Measurements from ENCODE around the gene ACTL7A. TPM values are rescaled to one million over a fixed set of nuclear protein-coding genes. Genes with fewer than 3 reads are reported as not detected.
A peak's percentile ranks its signal among the peaks of the same experiment; 100 is the strongest.

Gene ACTL7A
- total RNA-seq, 2 donors from 2014 or later: not detected

DNA sequence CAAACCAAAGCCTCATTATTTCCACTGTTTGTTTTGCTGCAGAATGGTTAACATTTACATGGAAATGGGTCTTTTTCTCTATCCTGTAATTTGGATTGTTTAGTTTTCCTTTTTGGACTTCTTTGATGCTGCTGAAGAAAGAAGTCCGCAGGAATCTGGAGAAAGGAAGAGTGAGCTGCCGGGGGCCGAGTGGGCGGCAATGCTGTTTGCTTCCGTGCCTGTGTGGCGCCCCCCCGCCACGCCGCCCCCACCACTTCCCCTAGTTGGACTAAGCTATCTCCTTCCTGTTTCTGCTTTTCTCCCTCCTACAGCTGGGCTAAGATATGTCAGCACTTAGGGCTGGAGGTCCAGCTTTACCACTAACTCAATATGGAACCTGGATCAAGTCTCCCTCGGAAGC, 46.0 kb upstream of the ACTL7A start:
- no peaks in the 10 kb centered on the region for H3K4me1 ChIP-seq
- 57 to 70% methylated on average over 9 to 10 of the region's 10 CpGs for WGBS, 2 donors
- intact Hi-C loops (cut with DNase I): no loop called here
- H3K9me3 ChIP-seq: no peaks in the 10 kb centered on the region
- ATAC-seq (no peak), DNase-seq (peak in 1 of 4 donors; percentile 12)
- no peaks in the 10 kb centered on the region for H3K36me3 ChIP-seq (replicated peaks in 1 of 2; ENCODE audit: insufficient read depth in 1 of 2, low read depth in 2 of 2)
- no peaks in the 10 kb centered on the region for H3K27me3 ChIP-seq
- H3K4me3 ChIP-seq: no peak overlapping the region
- TF ChIP-seq POLR2A (IDR thresholded peaks at IDR 0.05): no peak
- TF ChIP-seq, protein P1, sequence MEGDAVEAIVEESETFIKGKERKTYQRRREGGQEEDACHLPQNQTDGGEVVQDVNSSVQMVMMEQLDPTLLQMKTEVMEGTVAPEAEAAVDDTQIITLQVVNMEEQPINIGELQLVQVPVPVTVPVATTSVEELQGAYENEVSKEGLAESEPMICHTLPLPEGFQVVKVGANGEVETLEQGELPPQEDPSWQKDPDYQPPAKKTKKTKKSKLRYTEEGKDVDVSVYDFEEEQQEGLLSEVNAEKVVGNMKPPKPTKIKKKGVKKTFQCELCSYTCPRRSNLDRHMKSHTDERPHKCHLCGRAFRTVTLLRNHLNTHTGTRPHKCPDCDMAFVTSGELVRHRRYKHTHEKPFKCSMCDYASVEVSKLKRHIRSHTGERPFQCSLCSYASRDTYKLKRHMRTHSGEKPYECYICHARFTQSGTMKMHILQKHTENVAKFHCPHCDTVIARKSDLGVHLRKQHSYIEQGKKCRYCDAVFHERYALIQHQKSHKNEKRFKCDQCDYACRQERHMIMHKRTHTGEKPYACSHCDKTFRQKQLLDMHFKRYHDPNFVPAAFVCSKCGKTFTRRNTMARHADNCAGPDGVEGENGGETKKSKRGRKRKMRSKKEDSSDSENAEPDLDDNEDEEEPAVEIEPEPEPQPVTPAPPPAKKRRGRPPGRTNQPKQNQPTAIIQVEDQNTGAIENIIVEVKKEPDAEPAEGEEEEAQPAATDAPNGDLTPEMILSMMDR (IDR thresholded peaks at IDR 0.05): no peak
- H3K27ac ChIP-seq: no peak overlapping the region

GRCh38 chr9:108823829-108824228, 38.2 kb upstream of the ACTL7A start:
- Histone ChIP-seq H3K27ac (no peak overlapping the region), H3K27me3 (no peaks in the 10 kb centered on the region), H3K4me1 (no peaks in the 10 kb centered on the region), H3K9me3 (peaks cover 0 to 5% (median 0%) of the 10 kb centered on the region in 3 donors), H3K4me3 (no peak overlapping the region), H3K36me3 (replicated peaks in 1 of 2; ENCODE audit: insufficient read depth in 1 of 2, low read depth in 2 of 2) (no peaks in the 10 kb centered on the region)
- ATAC-seq (no peak), DNase-seq (no peak)
- TF ChIP-seq POLR2A (IDR thresholded peaks at IDR 0.05): no peak
- TF ChIP-seq, protein P1 (IDR thresholded peaks at IDR 0.05): no peak
- WGBS, 2 donors: 80 to 92% methylated on average over 2 to 3 of the region's 3 CpGs
- intact Hi-C loops (cut with DNase I): no loop called here

GRCh38 chr9:108830272-108830671, 31.8 kb upstream of the ACTL7A start:
- H3K27ac ChIP-seq: no peak overlapping the region
- H3K9me3 ChIP-seq: no peaks in the 10 kb centered on the region
- intact Hi-C loops (cut with DNase I): no loop called here
- DNase-seq (no peak), ATAC-seq (no peak)
- H3K4me1 ChIP-seq: no peaks in the 10 kb centered on the region
- H3K4me3 ChIP-seq: no peak overlapping the region
- WGBS, 2 donors: 57 to 58% methylated on average over 2 of the region's 2 CpGs
- TF ChIP-seq POLR2A (IDR thresholded peaks at IDR 0.05): no peak
- TF ChIP-seq, protein P1 (IDR thresholded peaks at IDR 0.05): no peak
- H3K27me3 ChIP-seq: no peaks in the 10 kb centered on the region
- no peaks in the 10 kb centered on the region for H3K36me3 ChIP-seq (replicated peaks in 1 of 2; ENCODE audit: insufficient read depth in 1 of 2, low read depth in 2 of 2)

GRCh38 chr9:108831496-108832178, 30.4 kb upstream of the ACTL7A start:
- TF ChIP-seq, protein P1 (IDR thresholded peaks at IDR 0.05): no peak
- TF ChIP-seq POLR2A (IDR thresholded peaks at IDR 0.05): no peak
- no peak overlapping the region for H3K4me3 ChIP-seq
- H3K27me3 ChIP-seq: no peaks in the 10 kb centered on the region
- DNase-seq (no peak), ATAC-seq (no peak)
- 100% methylated on average over 1 of the region's 1 CpG for WGBS, 2 donors
- H3K27ac ChIP-seq: no peak overlapping the region
- intact Hi-C loops (cut with DNase I): no loop called here
- H3K9me3 ChIP-seq: no peaks in the 10 kb centered on the region
- no peaks in the 10 kb centered on the region for H3K36me3 ChIP-seq (replicated peaks in 1 of 2; ENCODE audit: insufficient read depth in 1 of 2, low read depth in 2 of 2)
- no peaks in the 10 kb centered on the region for H3K4me1 ChIP-seq

DNA sequence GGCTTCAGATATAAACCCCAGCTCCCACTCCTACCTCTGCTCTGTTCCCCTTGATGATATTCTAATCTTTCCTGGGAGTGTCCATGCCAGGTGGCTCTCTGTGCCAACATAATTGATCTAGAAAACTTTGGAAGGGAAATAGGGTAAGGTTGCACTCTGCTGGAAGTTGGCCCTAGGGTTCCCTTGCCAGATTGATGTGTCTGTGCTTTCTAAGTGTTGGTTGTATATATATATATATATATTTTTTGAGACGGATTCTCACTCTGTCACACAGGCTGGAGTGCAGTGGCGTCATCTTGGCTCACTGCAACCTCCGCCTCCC, 29.9 kb upstream of the ACTL7A start:
- Histone ChIP-seq H3K36me3 (replicated peaks in 1 of 2; ENCODE audit: insufficient read depth in 1 of 2, low read depth in 2 of 2) (no peaks in the 10 kb centered on the region), H3K27ac (no peak overlapping the region), H3K4me3 (no peak overlapping the region), H3K27me3 (no peaks in the 10 kb centered on the region), H3K4me1 (no peaks in the 10 kb centered on the region), H3K9me3 (no peaks in the 10 kb centered on the region)
- intact Hi-C loops (cut with DNase I): no loop called here
- TF ChIP-seq POLR2A (IDR thresholded peaks at IDR 0.05): no peak
- TF ChIP-seq, protein P1 (IDR thresholded peaks at IDR 0.05): no peak
- ATAC-seq: no peak
- no peak for DNase-seq
- WGBS, 2 donors: 77 to 96% methylated on average over 3 of the region's 3 CpGs
